ENCODE results near the gene TMEM109.

The TMEM109 gene

GRCh38 chr11:60932605-60933356 is 18.8 kb downstream of the TMEM109 start:
- Histone ChIP-seq H3K9me3 (ENCODE audit: control insufficient read depth, low read depth, low read length) (no peaks in the 10 kb centered on the region), H3K27me3 (ENCODE audit: control insufficient read depth, insufficient read depth, low read length) (no peaks in the 10 kb centered on the region), H3K4me1 (ENCODE audit: control insufficient read depth, low read depth, low read length) (peaks cover 3% of the 10 kb centered on the region), H3K4me3 (ENCODE audit: low read length) (no peak overlapping the region), H3K27ac (ENCODE audit: low read length) (no peak overlapping the region), H3K9ac (ENCODE audit: low read length) (no peak overlapping the region), H3K36me3 (ENCODE audit: control insufficient read depth, low read depth, low read length) (peaks cover 37% of the 10 kb centered on the region)

GRCh38 chr11:60933416-60934123 is 19.6 kb downstream of the TMEM109 start:
- H3K9ac ChIP-seq (ENCODE audit: low read length) = no peak overlapping the region
- no peaks in the 10 kb centered on the region for H3K9me3 ChIP-seq (ENCODE audit: control insufficient read depth, low read depth, low read length)
- no peak overlapping the region for H3K4me3 ChIP-seq (ENCODE audit: low read length)
- peaks cover 3% of the 10 kb centered on the region for H3K4me1 ChIP-seq (ENCODE audit: control insufficient read depth, low read depth, low read length)
- peaks cover 31% of the 10 kb centered on the region for H3K36me3 ChIP-seq (ENCODE audit: control insufficient read depth, low read depth, low read length)
- no peaks in the 10 kb centered on the region for H3K27me3 ChIP-seq (ENCODE audit: control insufficient read depth, insufficient read depth, low read length)
- H3K27ac ChIP-seq (ENCODE audit: low read length) = no peak overlapping the region

GRCh38 chr11:60934124-60934789 is 20.3 kb downstream of the TMEM109 start:
- H3K27me3 ChIP-seq (ENCODE audit: control insufficient read depth, insufficient read depth, low read length) = no peaks in the 10 kb centered on the region
- H3K9me3 ChIP-seq (ENCODE audit: control insufficient read depth, low read depth, low read length) = no peaks in the 10 kb centered on the region
- no peak overlapping the region for H3K4me3 ChIP-seq (ENCODE audit: low read length)
- no peak overlapping the region for H3K27ac ChIP-seq (ENCODE audit: low read length)
- peaks cover 3% of the 10 kb centered on the region for H3K4me1 ChIP-seq (ENCODE audit: control insufficient read depth, low read depth, low read length)
- H3K9ac ChIP-seq (ENCODE audit: low read length) = no peak overlapping the region
- peaks cover 24% of the 10 kb centered on the region for H3K36me3 ChIP-seq (ENCODE audit: control insufficient read depth, low read depth, low read length)

- Histone ChIP-seq H3K36me3 (ENCODE audit: control insufficient read depth, low read depth, low read length) (peaks cover 22% of the 10 kb centered on the region), H3K27ac (ENCODE audit: low read length) (no peak overlapping the region), H3K4me1 (ENCODE audit: control insufficient read depth, low read depth, low read length) (peaks cover 3% of the 10 kb centered on the region)
Observed at GRCh38 chr11:60934790-60935605, 21.0 kb downstream of the TMEM109 start.

GRCh38 chr11:60935676-60936442 is 21.9 kb downstream of the TMEM109 start:
- Histone ChIP-seq H3K4me1 (ENCODE audit: control insufficient read depth, low read depth, low read length) (peaks cover 3% of the 10 kb centered on the region), H3K27ac (ENCODE audit: low read length) (no peak overlapping the region), H3K9me3 (ENCODE audit: control insufficient read depth, low read depth, low read length) (no peaks in the 10 kb centered on the region), H3K27me3 (ENCODE audit: control insufficient read depth, insufficient read depth, low read length) (no peaks in the 10 kb centered on the region), H3K36me3 (ENCODE audit: control insufficient read depth, low read depth, low read length) (peaks cover 18% of the 10 kb centered on the region), H3K4me3 (ENCODE audit: low read length) (no peak overlapping the region), H3K9ac (ENCODE audit: low read length) (no peak overlapping the region)

More at GRCh38 chr11:60934790-60935605, 21.0 kb downstream of the TMEM109 start:
- H3K9me3 ChIP-seq (ENCODE audit: control insufficient read depth, low read depth, low read length) = no peaks in the 10 kb centered on the region
- no peak overlapping the region for H3K4me3 ChIP-seq (ENCODE audit: low read length)
- H3K9ac ChIP-seq (ENCODE audit: low read length) = no peak overlapping the region
- H3K27me3 ChIP-seq (ENCODE audit: control insufficient read depth, insufficient read depth, low read length) = no peaks in the 10 kb centered on the region

- Histone ChIP-seq H3K4me3 (ENCODE audit: low read length) (no peak overlapping the region), H3K9ac (ENCODE audit: low read length) (no peak overlapping the region), H3K36me3 (ENCODE audit: control insufficient read depth, low read depth, low read length) (peaks cover 10% of the 10 kb centered on the region), H3K27ac (ENCODE audit: low read length) (no peak overlapping the region), H3K27me3 (ENCODE audit: control insufficient read depth, insufficient read depth, low read length) (no peaks in the 10 kb centered on the region), H3K4me1 (ENCODE audit: control insufficient read depth, low read depth, low read length) (peaks cover 3% of the 10 kb centered on the region), H3K9me3 (ENCODE audit: control insufficient read depth, low read depth, low read length) (no peaks in the 10 kb centered on the region)
Observed at GRCh38 chr11:60936467-60937143, 22.6 kb downstream of the TMEM109 start.

GRCh38 chr11:60937144-60937527 is 23.2 kb downstream of the TMEM109 start:
- Histone ChIP-seq H3K27ac (ENCODE audit: low read length) (no peak overlapping the region), H3K36me3 (ENCODE audit: control insufficient read depth, low read depth, low read length) (peaks cover 5% of the 10 kb centered on the region), H3K27me3 (ENCODE audit: control insufficient read depth, insufficient read depth, low read length) (no peaks in the 10 kb centered on the region), H3K9ac (ENCODE audit: low read length) (no peak overlapping the region), H3K4me3 (ENCODE audit: low read length) (no peak overlapping the region), H3K9me3 (ENCODE audit: control insufficient read depth, low read depth, low read length) (no peaks in the 10 kb centered on the region), H3K4me1 (ENCODE audit: control insufficient read depth, low read depth, low read length) (peaks cover 3% of the 10 kb centered on the region)

- Histone ChIP-seq H3K9ac (ENCODE audit: low read length) (no peak overlapping the region), H3K27me3 (ENCODE audit: control insufficient read depth, insufficient read depth, low read length) (no peaks in the 10 kb centered on the region), H3K9me3 (ENCODE audit: control insufficient read depth, low read depth, low read length) (no peaks in the 10 kb centered on the region), H3K36me3 (ENCODE audit: control insufficient read depth, low read depth, low read length) (peaks cover 3% of the 10 kb centered on the region), H3K4me1 (ENCODE audit: control insufficient read depth, low read depth, low read length) (peaks cover under 1% of the 10 kb centered on the region), H3K4me3 (ENCODE audit: low read length) (no peak overlapping the region), H3K27ac (ENCODE audit: low read length) (no peak overlapping the region)
Observed at GRCh38 chr11:60937811-60938210, 23.9 kb downstream of the TMEM109 start.

- peaks cover 3% of the 10 kb centered on the region for H3K36me3 ChIP-seq (ENCODE audit: control insufficient read depth, low read depth, low read length)
- H3K27me3 ChIP-seq (ENCODE audit: control insufficient read depth, insufficient read depth, low read length) = no peaks in the 10 kb centered on the region
- no peaks in the 10 kb centered on the region for H3K4me1 ChIP-seq (ENCODE audit: control insufficient read depth, low read depth, low read length)
- no peaks in the 10 kb centered on the region for H3K9me3 ChIP-seq (ENCODE audit: control insufficient read depth, low read depth, low read length)
- no peak overlapping the region for H3K4me3 ChIP-seq (ENCODE audit: low read length)
- H3K27ac ChIP-seq (ENCODE audit: low read length) = no peak overlapping the region
- H3K9ac ChIP-seq (ENCODE audit: low read length) = no peak overlapping the region
Observed at GRCh38 chr11:60938500-60938899, 24.5 kb downstream of the TMEM109 start.

- Histone ChIP-seq H3K27me3 (ENCODE audit: control insufficient read depth, insufficient read depth, low read length) (no peaks in the 10 kb centered on the region), H3K4me3 (ENCODE audit: low read length) (no peak overlapping the region), H3K9ac (ENCODE audit: low read length) (no peak overlapping the region), H3K27ac (ENCODE audit: low read length) (no peak overlapping the region), H3K9me3 (ENCODE audit: control insufficient read depth, low read depth, low read length) (no peaks in the 10 kb centered on the region), H3K36me3 (ENCODE audit: control insufficient read depth, low read depth, low read length) (peaks cover 3% of the 10 kb centered on the region), H3K4me1 (ENCODE audit: control insufficient read depth, low read depth, low read length) (no peaks in the 10 kb centered on the region)
Observed at GRCh38 chr11:60939301-60939700, 25.3 kb downstream of the TMEM109 start.

Data from iPS-18a (cell line).